ENCODE measurements around the gene KEL.

The KEL gene

DNA sequence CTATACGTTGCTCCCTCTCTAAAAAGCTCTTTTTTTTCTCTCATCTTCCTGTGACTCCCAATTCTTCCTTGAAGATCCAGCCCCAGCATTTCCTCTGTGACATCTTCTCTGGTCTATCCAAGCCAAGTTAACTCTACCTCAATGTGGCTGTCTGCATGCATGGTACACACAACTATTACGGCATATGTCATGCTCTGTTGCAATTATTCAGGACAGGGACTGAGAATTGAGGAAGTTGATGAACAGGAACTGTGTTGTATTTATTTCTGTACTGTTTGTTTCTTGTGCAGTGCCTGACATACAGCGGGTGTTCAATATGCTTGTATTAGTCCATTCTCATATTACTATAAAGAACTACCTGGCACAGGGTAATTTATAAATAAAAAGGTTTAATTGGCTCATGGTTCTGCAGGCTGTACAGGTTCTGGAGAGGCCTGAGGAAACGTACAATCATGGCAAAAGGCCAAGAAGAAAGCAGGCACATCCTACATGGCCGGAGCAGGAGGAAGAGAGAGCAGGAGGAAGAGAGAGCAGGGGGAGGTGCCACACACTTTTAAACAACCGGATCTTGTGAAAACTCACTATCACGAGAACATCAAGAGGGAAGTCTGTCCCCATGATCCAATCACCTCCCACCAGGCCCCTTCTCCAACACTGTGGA lies 34.9 kb downstream of the KEL start:
- no peak for DNase-seq

GRCh38 chr7:142925413-142925812 lies 36.8 kb downstream of the KEL start:
- DNase-seq, result no peak

DNA sequence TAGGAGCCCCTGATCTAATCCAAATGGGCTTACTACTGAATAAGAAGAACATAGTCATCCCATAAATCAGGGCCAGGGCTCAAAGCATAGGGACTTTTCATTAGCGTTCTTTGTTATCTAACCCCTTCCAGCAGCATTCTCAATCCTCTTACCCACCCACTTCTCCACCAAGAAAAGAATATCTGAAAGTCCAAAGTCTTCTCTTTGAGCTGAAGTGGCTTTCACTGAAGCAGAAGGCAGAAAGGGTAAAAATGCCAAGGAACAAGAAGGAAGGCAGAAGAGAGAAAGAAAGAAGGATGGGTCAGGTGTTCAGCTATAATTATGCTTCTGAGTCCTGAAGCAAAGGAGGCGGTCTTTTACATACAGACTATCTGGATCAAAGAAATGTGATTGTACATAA lies 38.8 kb downstream of the KEL start:
- no peak for DNase-seq

DNA sequence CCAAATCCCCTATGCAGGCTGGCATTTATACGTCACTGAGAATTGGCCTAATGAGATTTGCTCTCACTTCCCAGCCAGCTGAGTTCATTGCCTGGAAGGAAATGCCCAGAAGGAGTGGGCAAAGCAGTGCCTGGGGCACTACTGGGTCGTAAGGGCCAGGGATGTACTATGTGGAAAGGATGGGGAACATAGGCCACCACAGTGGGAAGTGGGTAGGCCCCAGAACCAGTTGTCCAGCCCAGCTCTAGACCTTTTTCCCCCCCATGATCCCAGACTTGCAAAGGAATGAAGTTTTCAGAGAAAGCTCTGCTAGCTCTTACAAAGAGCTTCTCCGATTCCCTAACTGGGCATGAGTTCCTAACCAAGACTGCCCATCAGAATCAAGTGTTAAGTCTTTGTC lies 42.5 kb downstream of the KEL start:
- no peak for DNase-seq

GRCh38 chr7:142918901-142919300 lies 43.3 kb downstream of the KEL start:
- no peak for DNase-seq

DNA sequence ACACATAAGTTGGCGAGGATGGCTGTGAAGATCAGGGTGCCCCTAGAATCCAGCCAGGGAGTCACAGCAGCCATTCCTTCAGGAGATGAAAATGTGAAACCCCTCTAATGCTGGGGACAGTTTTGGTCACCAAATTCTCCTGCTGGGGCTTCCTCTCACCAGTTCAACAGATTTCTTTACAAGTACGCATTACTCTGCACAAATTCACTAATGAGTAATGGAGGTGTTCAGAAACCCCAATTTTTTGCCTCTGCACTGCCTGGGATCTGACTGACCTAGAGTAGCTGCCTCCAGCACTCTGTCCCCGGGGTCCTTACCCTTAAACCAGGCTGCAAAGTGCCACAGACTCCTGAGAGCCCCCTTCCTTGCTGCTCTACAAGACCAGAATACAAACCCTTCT lies 44.7 kb downstream of the KEL start:
- DNase-seq, result no peak

- no peak for DNase-seq
Observed at GRCh38 chr7:142916508-142916907, 45.7 kb downstream of the KEL start.

GRCh38 chr7:142915315-142915714 lies 46.8 kb downstream of the KEL start:
- no peak for DNase-seq

GRCh38 chr7:142914121-142914520 lies 48.0 kb downstream of the KEL start:
- DNase-seq, result no peak

DNA sequence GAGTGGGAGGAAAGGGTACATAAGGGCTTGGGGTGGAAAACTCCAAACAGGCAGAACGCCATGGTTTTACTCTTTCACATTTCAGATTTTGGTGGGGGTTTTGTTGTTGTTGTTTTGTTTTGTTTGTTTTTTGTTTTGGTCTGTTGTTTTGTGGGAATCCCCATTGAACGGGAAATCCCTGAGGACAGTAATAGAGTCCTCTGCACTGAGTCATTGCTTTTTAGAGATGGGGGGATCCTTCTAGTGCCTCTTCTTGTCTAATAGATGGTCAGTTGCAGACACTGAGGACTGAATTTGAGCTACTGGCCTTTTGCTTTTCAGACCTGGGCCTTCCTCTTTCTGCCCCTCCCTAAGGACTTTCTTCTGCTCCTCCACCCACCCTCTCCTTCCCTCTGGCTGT lies 48.6 kb downstream of the KEL start:
- no peak for DNase-seq

- no peak for DNase-seq
Observed at GRCh38 chr7:142913051-142913450, 49.1 kb downstream of the KEL start.

DNA sequence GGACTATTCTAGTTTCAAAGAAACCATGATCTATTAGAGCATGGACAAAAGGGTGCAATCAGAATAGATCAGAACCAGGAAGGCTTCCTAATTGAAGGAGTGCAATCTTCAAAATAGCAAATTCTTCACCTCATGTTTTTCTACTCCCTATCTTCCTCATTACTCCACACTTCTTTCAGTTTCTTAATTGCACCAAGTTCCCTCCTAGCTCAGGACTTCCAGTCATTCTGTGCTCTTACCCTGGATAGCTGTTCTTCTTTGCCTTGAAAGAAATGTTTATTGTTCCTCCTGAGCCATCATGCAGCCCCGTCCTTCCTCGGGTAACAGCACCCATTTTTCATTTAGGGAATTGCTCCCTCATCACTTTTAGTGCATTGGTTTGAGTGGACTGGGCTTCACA lies 51.7 kb downstream of the KEL start:
- DNase-seq, result no peak

DNA sequence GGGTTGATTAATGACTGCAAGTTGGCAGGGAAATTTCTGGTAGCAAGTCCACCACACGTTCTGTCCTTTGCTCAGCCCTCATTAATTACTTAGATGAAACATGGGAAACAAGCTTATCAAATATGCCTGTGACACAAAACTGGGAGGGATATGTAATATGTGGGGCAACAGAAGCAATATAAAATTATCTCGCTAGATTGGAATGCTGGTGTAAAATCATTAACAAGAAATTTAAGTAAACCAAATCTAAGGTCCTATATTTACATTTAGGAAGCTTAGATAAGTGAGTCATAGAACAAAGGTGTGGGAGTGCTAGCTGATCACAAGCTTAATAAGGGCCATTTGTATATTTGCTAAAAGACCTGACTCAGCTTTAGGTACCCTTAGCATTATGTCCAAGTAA lies 52.1 kb downstream of the KEL start:
- DNase-seq, result no peak

- DNase-seq, result no peak
Observed at GRCh38 chr7:142908921-142909890, 53.0 kb downstream of the KEL start.

DNA sequence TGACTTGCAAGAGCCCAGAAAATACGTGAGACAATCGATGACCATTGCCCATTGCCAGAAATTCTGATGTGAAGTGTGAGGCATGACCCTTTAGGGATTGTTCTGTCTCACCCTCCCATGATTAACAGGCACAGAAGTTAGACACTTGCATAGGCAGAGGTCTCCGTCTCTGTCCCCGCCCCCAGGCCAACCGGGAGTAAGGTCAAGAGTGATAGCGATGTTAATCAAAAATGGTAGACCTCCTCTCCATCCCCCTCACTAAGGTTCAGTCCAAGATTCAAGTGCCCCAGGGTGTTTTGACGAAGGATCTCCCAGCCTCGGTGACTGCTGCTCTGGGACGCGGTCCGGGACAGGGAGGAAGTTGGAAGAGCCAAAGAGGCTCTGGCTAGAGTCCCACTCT lies 53.9 kb downstream of the KEL start:
- DNase-seq, result no peak

GRCh38 chr7:142906643-142907042 lies 55.5 kb downstream of the KEL start:
- no peak for DNase-seq

DNA sequence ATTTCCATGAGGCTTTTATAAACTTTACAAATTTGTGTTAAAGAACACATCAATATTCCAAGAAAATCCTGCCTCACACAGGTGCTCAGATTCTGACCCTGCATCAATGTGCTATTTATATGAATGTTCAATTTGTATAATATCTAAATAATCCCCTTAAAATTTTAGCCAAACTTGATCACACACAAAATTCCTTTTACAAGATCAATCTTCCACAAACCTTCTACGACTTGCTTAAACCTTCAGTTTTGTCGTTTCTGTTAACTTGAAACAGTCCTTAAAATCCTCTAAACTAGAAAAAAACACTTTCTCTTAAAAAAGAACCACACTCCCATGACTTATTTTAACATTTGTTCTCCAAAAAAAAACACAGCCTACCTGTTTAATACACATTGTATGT lies 56.4 kb downstream of the KEL start:
- no peak for DNase-seq

GRCh38 chr7:142904128-142904527 lies 58.0 kb downstream of the KEL start:
- DNase-seq, result no peak

GRCh38 chr7:142901426-142902259 lies 60.5 kb downstream of the KEL start:
- DNase-seq, result no peak

- no peak for DNase-seq
Observed at GRCh38 chr7:142899661-142900060, 62.5 kb downstream of the KEL start.

DNA sequence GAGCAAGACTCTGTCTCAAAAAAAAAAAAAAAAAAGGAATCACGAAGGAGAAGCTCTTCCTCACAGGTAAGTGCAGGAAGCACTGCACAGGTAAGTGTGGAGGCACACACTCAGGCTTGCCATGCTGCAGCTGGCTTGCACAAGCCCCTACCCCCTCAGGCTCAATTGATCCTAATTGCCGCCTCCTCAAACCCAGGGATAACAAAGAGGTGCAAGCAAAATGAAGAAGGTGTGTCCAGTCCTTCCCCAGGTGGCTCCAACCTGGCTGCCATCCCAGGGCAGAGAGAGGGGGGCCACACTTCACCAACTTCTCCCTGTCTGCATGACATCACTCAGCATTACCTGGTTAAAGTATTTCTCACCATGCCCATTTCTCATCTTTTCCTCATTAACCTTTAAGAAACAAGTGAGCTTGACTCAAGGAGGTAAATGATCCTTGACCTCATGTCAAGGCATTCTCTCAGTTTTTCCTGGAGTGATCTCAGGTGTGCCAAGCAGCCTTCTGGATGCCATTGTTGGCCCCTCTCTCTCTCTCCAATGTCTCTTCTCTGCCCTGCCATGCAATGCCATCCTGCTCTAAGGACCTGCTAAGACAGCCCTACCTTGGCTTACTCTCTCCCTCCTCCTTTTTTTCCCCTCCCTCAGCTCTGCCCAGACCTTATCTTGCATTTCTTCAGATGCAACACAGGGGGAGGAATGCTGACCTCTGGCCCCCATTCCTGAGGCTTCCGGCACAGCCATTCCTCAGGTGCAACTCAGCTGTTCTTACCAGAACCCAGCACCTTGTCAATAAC lies 63.6 kb downstream of the KEL start:
- no peak for DNase-seq

GRCh38 chr7:142897691-142898090 lies 64.5 kb downstream of the KEL start:
- DNase-seq, result no peak
